Cerebellar cortex (tissue), 1 donor: Measurements from ENCODE around the gene SHF.
A peak's percentile ranks its signal among the peaks of the same experiment; 100 is the strongest.

Source experiments
- DNase-seq: peaks from one replicate; pipeline ENCODE4 v3.0.0-alpha.2; 2015; ENCODE audit warnings: low spot score

The SHF gene

GRCh38 chr15:45199136-45199810 is 11.5 kb upstream of the SHF start:
- DNase-seq = peak; percentile 70

GRCh38 chr15:45198337-45199135 is 10.8 kb upstream of the SHF start:
- DNase-seq = peak; percentile 98

- DNase-seq = no peak
These were observed 9.7 kb upstream of the SHF start for GRCh38 chr15:45197512-45197911.

GRCh38 chr15:45187578-45187893 is 230 bp downstream of the SHF start:
- DNase-seq = no peak

DNA sequence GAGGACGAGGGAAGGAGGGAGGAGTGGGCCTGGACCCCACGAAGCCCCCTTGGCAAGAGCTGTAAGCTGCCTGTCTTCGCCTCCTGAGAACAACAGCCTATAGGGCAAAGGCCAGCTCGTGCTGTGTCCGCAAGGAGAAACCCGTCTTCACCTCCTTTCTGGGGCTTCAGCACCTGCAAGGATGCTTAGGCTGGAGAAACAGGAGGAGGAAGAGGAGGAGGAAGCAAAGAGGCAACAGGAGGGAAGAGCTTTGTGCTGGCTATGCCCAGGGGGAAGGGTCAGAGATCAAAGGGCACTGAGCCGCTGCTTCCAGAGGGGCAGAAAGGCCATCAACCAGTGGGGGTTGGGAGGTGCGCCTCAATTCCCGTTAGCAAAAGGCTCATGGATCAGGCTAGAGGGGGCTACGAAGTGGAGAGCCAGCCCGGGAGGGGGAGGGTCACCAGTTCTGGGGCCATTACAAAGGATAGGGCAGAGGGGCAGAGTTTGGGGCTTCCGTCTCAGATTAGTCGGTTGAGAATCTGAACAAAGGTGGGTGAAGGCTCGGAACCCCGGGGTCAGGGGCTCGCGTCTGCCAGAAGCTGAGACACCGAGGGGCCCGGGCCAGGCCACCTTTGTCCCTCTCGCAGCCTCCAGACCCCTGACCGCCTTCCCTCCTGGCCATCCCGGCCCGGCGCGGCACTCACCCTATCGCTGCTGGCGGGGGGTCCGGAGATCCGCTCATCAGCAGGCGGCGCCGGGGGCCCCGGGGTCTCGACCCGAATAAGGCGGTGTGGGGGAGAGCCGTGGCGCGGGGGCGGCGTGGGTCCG is 792 bp downstream of the SHF start:
- DNase-seq = peak; percentile 36

DNA sequence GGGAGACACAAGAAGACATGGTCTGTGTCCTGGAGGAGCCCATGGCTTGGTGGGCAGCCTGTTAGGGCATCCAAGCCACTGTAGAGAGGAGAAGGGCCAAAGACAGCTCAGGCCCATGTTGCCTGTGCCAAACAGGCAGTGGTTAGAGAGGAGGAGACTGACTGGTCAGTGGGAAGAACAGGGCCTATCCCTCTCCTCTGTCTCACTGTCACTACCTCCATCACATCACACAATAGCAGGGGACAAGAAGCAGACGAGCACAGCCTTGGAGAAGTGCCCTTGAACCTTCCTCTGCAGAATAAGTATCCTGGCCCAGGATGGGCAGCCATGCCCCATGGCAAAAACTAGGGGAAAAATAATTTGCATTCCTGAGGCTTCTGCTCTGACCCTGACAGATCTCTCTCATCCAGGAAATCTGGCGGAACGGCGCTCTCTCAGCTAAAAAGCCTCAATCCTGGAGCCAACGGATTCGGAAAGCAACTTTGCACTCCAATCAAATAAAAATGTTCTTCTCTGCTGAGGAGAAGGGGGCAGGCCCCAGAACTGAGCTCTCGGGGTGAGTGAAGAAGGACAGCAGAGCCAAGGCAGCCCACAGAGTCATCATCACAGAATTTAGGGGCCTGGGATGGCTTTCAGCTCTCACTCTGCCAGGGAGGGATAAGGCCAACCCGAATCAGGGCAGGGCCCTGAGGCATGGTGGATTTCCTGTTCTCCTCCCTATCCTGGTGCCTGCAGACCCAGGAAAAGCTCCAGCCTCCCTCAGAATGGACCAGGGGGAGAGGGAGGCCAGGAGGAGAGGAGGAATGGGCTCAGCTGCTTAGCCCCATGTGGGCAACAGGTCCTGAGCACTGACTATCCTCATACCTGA is 1.6 kb downstream of the SHF start:
- peak; percentile 62 for DNase-seq

GRCh38 chr15:45185069-45185779 is 2.5 kb downstream of the SHF start:
- peak; percentile 17 for DNase-seq

GRCh38 chr15:45184562-45185041 is 3.2 kb downstream of the SHF start:
- peak; percentile 95 for DNase-seq

DNA sequence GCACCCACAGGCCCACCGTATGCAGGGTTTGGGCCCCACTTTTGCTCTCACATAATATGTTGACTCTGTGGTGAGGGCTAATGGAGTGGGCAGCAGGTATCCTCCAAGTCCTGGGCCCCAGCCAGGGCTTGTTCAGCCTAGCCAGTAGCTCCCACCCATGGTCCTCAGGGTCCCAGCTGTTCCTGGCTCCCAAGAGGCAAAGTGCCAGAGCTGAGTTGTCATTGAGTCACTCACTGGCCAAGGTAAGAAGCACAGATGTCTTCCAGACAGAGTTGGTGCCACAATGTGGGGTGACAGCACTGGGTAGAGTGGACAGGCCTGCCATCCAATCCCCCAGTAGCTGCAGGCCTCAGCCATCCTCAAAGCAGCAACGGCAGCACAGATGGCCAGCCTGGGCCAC is 4.3 kb downstream of the SHF start:
- DNase-seq = no peak

GRCh38 chr15:45182996-45183395 is 4.8 kb downstream of the SHF start:
- DNase-seq = no peak

DNA sequence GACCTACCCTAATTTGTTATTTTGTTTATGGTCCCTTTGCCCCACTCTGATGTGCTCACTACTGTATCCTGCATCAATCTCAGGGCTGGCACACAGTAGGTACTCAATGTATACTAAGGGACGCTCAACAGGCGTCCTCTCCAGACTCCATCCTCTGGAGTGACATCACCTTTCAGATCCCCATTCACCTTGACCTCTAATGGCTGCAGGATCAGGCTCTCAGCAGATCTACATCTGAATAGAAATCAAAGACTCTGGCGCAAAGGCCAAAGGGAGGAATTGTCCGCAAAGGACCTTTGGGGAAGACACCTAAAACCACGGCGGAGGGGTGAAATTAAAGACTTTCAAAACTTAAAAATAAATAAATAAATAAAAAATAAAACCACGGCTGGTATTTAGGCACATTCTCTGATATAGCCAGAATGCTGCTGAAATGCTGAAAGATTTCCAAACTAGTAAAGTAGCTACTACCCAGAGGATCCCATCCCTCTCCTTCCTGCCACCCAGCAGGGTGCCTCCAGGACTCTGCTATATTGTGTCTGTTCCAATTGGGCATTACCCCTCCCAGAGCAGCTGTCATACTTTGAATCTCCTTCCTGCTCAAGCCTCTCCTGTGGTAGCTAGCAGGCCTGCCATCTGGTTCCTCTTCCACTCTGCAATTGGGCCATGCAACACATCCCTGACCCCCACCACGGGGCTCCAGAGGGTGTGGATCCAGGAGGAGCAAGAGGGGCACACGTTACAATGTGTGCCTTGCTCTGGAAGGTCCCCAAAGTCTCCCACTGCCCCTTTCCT is 6.1 kb downstream of the SHF start:
- DNase-seq = peak; percentile 92

DNA sequence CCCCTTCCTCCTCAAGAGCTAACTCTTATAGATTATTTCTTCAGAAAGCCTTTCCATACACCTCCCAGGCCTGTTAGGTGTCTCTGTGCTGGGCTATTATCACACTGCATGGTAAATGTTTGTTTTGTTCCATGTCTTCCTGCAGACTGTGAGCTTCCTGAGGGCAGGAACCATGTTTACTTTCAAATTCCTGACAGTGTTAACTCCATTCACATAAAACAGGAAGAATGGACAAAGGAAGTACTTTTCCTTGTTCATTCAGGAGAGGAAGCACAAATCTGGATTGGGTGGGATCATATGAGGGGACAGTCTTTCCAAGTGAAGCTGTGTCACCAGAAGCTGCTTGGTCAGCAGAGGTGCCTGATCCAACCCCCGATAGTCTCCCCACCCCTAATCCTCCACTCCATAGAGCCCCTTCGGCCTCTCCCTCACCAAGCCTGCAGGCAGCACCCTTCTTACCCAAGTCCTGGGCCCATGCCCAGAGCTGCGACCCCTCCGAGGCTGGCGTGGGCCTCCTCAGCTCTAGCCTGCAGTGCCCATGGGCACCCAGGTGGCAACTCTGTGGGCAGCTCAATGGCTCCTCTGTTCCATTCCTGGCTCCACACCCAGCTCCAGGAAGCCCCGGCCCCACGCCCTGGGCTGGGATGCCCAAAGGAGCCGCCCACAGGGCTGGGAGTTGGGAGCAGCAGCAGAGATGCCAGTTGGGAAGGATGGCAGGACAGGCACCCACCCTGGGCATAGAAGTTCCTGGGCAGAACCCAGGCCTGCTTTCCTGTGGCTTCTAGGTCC is 6.9 kb downstream of the SHF start:
- DNase-seq = no peak

GRCh38 chr15:45180201-45180600 is 7.6 kb downstream of the SHF start:
- no peak for DNase-seq

DNA sequence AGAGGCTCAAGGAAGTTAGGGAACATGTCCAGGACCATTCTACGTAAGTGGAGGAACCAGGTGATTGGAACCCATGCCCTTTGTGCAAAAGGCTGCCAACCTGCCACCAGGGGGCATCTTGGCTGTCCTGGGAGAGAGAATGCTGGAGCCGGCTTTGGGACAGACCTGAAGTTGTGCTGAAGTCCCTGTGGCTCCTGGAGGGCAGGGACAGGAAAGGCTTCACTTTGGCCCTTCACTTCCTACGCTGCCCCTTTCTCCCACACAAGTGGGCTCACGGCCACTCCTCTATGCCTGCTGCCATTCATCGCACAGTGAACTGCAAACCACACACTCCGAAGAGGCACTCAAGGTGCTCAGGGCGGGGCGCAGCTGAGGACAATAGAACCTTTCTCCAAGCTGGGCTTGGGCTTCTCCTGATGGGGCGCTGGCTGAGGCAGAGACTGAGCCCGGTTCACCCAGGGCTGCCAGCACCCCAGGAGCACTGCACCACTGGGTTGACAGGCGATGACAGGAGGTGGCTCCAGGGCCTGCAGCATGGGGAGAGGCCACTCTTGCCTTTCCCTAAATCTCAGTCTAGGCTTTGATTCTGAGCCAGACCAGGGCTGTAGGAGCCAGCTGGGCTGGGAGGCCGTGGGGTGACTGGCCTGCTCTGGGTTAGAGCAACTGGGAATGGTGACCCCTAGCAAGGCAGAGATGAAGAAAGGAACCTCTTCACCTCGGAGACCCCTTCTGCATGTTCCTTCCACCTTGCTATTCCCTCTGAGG is 8.4 kb downstream of the SHF start:
- DNase-seq = no peak

DNA sequence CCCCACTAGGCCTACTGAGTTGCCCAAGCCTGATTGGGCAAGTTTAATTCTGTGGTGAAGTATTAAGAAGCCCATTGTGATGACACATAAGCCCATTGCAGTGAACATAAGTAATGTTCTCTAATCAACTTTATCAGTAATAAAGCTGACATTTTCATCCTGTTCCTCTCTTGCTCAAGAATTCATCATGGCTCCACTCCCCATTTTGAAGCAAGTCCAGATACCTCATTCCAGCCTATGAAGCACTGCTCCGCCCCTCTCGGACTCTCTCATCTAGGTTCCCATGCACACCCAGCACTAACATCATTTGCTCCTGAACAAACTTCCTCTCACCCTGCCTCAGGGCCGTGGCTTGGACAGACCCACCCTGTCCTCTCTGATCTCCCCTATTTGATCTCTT is 10.5 kb downstream of the SHF start:
- no peak for DNase-seq

GRCh38 chr15:45174577-45174976 is 13.2 kb downstream of the SHF start:
- DNase-seq = no peak

GRCh38 chr15:45174069-45174468 is 13.7 kb downstream of the SHF start:
- no peak for DNase-seq

DNA sequence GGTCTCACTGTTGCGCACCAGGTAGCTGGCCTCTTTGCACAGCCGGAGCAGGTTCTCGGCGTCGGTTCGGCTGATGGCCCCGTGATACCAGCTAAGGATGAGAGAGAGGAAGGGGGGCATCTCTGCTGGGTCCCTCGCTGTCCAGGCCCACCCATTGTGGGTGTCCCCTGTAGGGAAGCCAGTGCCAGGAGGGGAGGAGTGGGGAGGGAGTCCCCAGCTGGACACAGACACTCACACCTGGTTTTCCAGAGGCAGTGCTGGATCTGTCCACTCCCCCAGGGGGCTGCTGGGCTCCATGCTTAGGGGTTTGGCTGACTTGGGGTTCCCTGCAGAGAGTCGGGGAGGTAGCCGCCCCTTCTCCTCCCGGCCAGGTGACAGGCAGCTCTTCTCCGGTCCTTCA is 15.9 kb downstream of the SHF start:
- no peak for DNase-seq
